Endodermal cell (in vitro differentiated cells): Measurements from ENCODE around the gene MAP1LC3B. TPM values are rescaled to one million over a fixed set of nuclear protein-coding genes. Genes with fewer than 3 reads are reported as not detected.

ENCODE experiments used
- DNase-seq: peaks from one replicate; pipeline ENCODE4 v3.0.0-alpha.2; 2017
- H3K27ac ChIP-seq: 2 replicates; pipeline ENCODE4 v1.5.1; 2013; ENCODE audit warnings: mild to moderate bottlenecking, low read depth, low read length, moderate library complexity
- H3K27me3 ChIP-seq: 2 replicates; pipeline ENCODE4 v1.6.1; 2013; ENCODE audit warnings: mild to moderate bottlenecking, low read length, moderate library complexity; ENCODE audit not compliant: insufficient read depth, control insufficient read depth, poor library complexity, severe bottlenecking
- H3K36me3 ChIP-seq: 2 replicates; pipeline ENCODE4 v1.7.0; 2013; ENCODE audit warnings: mild to moderate bottlenecking, low read length, moderate library complexity; ENCODE audit not compliant: control insufficient read depth, insufficient read depth
- H3K4me1 ChIP-seq: one replicate; pipeline ENCODE4 v1.7.0; 2013; ENCODE audit warnings: low read length; ENCODE audit not compliant: control insufficient read depth, insufficient read depth
- H3K4me3 ChIP-seq: 2 replicates; pipeline ENCODE4 v1.5.1; 2013; ENCODE audit warnings: mild to moderate bottlenecking, low read length, moderate library complexity
- H3K9ac ChIP-seq: 2 replicates; pipeline ENCODE4 v1.6.1; 2013; ENCODE audit warnings: mild to moderate bottlenecking, low read length, moderate library complexity; ENCODE audit not compliant: poor library complexity, severe bottlenecking; ENCODE audit errors: extremely low read depth
- H3K9me3 ChIP-seq: 2 replicates; pipeline ENCODE4 v1.6.1; 2013; ENCODE audit warnings: mild to moderate bottlenecking, low read length, moderate library complexity; ENCODE audit not compliant: control insufficient read depth
- H3K27ac Mint-ChIP-seq: 2 replicates; pipeline ENCODE4 v1.8.0; 2020; ENCODE audit warnings: mixed read lengths
- H3K27me3 Mint-ChIP-seq: 2 replicates; pipeline ENCODE4 v1.8.0; 2021; ENCODE audit warnings: mild to moderate bottlenecking, mixed read lengths; ENCODE audit not compliant: insufficient read depth
- H3K36me3 Mint-ChIP-seq: 2 replicates; pipeline ENCODE4 v1.8.0; 2020; ENCODE audit warnings: low read depth, mixed read lengths
- H3K4me1 Mint-ChIP-seq: 2 replicates; pipeline ENCODE4 v1.8.0; 2020; ENCODE audit warnings: mixed read lengths
- H3K4me3 Mint-ChIP-seq: 2 replicates; pipeline ENCODE4 v1.8.0; 2020; ENCODE audit warnings: mild to moderate bottlenecking, moderate library complexity, mixed read lengths
- H3K9me3 Mint-ChIP-seq: 2 replicates; pipeline ENCODE4 v1.8.0; 2020; ENCODE audit warnings: mild to moderate bottlenecking, mixed read lengths
- CTCF ChIP-seq: fragments of 200-600 bp; sonication (generic); conservative IDR thresholded peaks from 2 replicates; pipeline ENCODE4 v1.5.0; 2021; ENCODE audit warnings: antibody characterized with exemption, mild to moderate bottlenecking
- WGBS, 2 experiments: methylation state at CpG; one replicate each; pipeline versions ENCODE4 v1.1.5 to v1.1.7; 2013; ENCODE audit warnings: missing lambda C conversion rate in 2 of 2, mixed read lengths in 1 of 2; ENCODE audit not compliant: insufficient coverage in 1 of 2, insufficient read length in 1 of 2; 5-methylcytosine and 5-hydroxymethylcytosine counted together
- total RNA-seq, 2 donors: library from RNA; stranded (reverse); fragmentation: NEBNext Ultra II Directional in 1 of 2; extraction: Animal tissue kit (Norgen Biotek cat#: 25700) in 1 of 2; gene quantifications; 2 replicates in 1 of 2; 3 replicates in 1 of 2; pipeline ENCODE4 v1.2.1, GENCODE V29; 2021

Gene MAP1LC3B
- total RNA-seq, 2 donors from 2014 or later, result 56.4 to 62.4 TPM

GRCh38 chr16:87437327-87437726 lies 45.2 kb downstream of the MAP1LC3B start:
- no peak overlapping the region for H3K9ac ChIP-seq
- H3K27me3 ChIP-seq, result no peaks in the 10 kb centered on the region
- WGBS, 2 experiments, result 91 to 95% methylated on average over 4 to 14 of the region's 14 CpGs
- H3K4me3 ChIP-seq, result no peak overlapping the region
- H3K27ac ChIP-seq, result no peak overlapping the region
- H3K4me3 Mint-ChIP-seq, result no peak overlapping the region
- no peak overlapping the region for H3K27ac Mint-ChIP-seq
- H3K36me3 ChIP-seq, result peaks cover 11% of the 10 kb centered on the region
- H3K9me3 ChIP-seq, result no peaks in the 10 kb centered on the region
- H3K4me1 Mint-ChIP-seq, result peaks cover 6% of the 10 kb centered on the region
- DNase-seq, result no peak
- TF ChIP-seq CTCF, result no peak
- H3K4me1 ChIP-seq, result no peaks in the 10 kb centered on the region
- peaks cover 25% of the 10 kb centered on the region for H3K36me3 Mint-ChIP-seq
- no peaks in the 10 kb centered on the region for H3K27me3 Mint-ChIP-seq
- no peaks in the 10 kb centered on the region for H3K9me3 Mint-ChIP-seq

DNA sequence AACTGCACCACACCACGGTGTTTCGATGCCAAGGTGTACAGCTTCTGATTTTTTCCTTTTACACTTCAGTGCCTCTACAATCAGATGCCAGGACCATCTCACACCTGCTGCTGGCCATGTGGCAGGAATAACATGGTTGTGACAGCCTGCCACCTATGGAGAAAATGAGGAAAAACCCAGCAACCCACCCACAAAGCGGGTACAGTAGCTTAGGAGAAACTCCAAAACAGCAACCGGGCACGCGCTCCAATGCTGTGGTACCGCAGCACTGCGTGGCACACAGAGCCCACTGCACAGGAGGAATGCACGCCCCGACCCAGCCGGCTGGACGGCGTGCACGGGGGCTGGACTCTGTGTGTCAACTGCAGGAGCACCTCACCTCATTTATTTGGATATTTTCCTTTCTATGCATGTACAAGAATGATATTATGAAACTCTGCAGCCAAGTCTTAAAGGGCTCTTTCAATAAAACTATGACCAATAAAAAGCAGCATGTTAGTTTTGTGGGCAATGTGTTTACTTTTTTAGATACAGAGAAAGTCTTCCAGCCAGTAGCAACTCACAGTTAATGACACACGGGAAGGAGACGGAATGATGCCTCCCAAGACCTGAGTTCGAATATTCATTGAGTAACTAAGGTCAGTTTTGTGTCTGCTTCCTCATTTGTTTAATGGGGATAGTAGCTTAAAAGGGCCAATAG lies 45.9 kb downstream of the MAP1LC3B start:
- peaks cover 6% of the 10 kb centered on the region for H3K9me3 Mint-ChIP-seq
- no peak overlapping the region for H3K27ac Mint-ChIP-seq
- H3K27ac ChIP-seq, result no peak overlapping the region

DNA sequence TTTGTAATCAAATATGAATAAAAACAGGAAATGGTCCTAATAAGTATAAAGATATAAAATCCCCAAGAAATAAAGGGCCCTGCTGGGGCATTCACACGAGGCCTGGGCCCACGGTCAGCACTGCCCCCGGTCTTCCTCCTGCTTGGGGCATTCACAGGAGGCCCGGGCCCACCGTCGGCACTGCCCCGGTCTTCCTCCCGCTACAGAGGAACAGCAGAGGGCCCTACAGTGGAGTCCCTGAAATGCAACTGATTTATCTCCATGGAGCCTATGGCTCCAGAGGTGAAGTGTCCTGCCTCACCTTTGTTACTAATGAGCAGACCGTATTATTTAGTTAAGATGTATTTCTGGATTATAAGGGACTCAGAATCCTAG lies 46.5 kb downstream of the MAP1LC3B start:
- Mint-ChIP-seq H3K4me3 (no peak overlapping the region), H3K36me3 (peaks cover 34% of the 10 kb centered on the region), H3K27me3 (no peaks in the 10 kb centered on the region), H3K4me1 (peaks cover 12% of the 10 kb centered on the region), H3K9me3 (peaks cover 12% of the 10 kb centered on the region), H3K27ac (no peak overlapping the region)
- Histone ChIP-seq H3K36me3 (peaks cover 8% of the 10 kb centered on the region), H3K27ac (no peak overlapping the region), H3K4me3 (no peak overlapping the region), H3K9ac (no peak overlapping the region), H3K27me3 (no peaks in the 10 kb centered on the region), H3K9me3 (peaks cover 4% of the 10 kb centered on the region), H3K4me1 (no peaks in the 10 kb centered on the region)
- no peak for DNase-seq
- TF ChIP-seq CTCF, result no peak
- 90 to 92% methylated on average over 4 to 9 of the region's 9 CpGs for whole genome bisulfite sequencing, 2 experiments

More for the DNA sequence above, 45.9 kb downstream of the MAP1LC3B start:
- Mint-ChIP-seq H3K27me3 (no peaks in the 10 kb centered on the region), H3K4me1 (peaks cover 12% of the 10 kb centered on the region), H3K4me3 (no peak overlapping the region), H3K36me3 (peaks cover 30% of the 10 kb centered on the region)
- peak; percentile 20 for TF ChIP-seq CTCF
- no peak for DNase-seq
- Histone ChIP-seq H3K9ac (no peak overlapping the region), H3K9me3 (no peaks in the 10 kb centered on the region), H3K4me3 (no peak overlapping the region), H3K4me1 (no peaks in the 10 kb centered on the region), H3K27me3 (no peaks in the 10 kb centered on the region), H3K36me3 (peaks cover 8% of the 10 kb centered on the region)
- WGBS, 2 experiments, result 93 to 95% methylated on average over 13 to 17 of the region's 17 CpGs
